ENCODE results near the gene DNAH10.

The DNAH10 gene

GRCh38 chr12:123847876-123848275 is 85.8 kb downstream of the DNAH10 start:
- no peak for TF ChIP-seq EP300 (IDR thresholded peaks at IDR 0.05; ENCODE audit: borderline replicate concordance)
- TF ChIP-seq CEBPB (IDR thresholded peaks at IDR 0.05) = no peak
- no peak for TF ChIP-seq EGR1 (IDR thresholded peaks at IDR 0.05)
- no peak for TF ChIP-seq CREB1 (IDR thresholded peaks at IDR 0.05; ENCODE audit: low read depth)
- no peak for TF ChIP-seq TEAD4 (IDR thresholded peaks at IDR 0.05)
- TF ChIP-seq ZBTB7A (IDR thresholded peaks at IDR 0.05; ENCODE audit: low read depth) = no peak
- TF ChIP-seq YY1 (IDR thresholded peaks at IDR 0.05; ENCODE audit: low read depth) = no peak
- TF ChIP-seq FOXM1 (IDR thresholded peaks at IDR 0.05; ENCODE audit: borderline replicate concordance, low read depth) = no peak
- TF ChIP-seq, protein P1, sequence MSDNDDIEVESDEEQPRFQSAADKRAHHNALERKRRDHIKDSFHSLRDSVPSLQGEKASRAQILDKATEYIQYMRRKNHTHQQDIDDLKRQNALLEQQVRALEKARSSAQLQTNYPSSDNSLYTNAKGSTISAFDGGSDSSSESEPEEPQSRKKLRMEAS (IDR thresholded peaks at IDR 0.05) = no peak
- TF ChIP-seq NFIC (IDR thresholded peaks at IDR 0.05) = no peak
- no peak for TF ChIP-seq RAD21 (IDR thresholded peaks at IDR 0.05; ENCODE audit: low read depth)

DNA sequence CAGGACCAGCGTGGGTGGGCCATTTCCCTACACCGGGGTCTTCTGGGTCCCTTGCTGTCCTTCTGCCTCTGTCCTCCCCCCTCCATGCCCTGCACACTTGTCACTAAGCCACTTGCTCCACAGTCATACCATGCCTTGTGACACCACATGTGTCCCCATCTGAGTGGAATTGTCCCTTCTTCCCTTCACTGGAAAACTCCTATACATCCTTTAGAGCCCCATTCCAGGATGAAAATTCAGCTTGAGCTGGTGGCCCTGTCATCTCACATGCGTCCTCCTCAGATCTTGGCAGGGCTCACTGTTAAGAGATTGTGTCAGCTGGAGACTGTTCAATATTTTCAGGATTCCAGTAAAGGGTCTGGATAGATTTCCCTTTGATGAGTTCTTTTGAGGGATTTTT is 87.4 kb downstream of the DNAH10 start:
- no peak for TF ChIP-seq CREB1 (IDR thresholded peaks at IDR 0.05; ENCODE audit: low read depth)
- no peak for TF ChIP-seq YY1 (IDR thresholded peaks at IDR 0.05; ENCODE audit: low read depth)
- TF ChIP-seq EGR1 (IDR thresholded peaks at IDR 0.05) = no peak
- TF ChIP-seq ZBTB7A (IDR thresholded peaks at IDR 0.05; ENCODE audit: low read depth) = no peak

- TF ChIP-seq NFIC (IDR thresholded peaks at IDR 0.05) (no peak), TAF1 (IDR thresholded peaks at IDR 0.05; ENCODE audit: low read depth) (no peak), EP300 (IDR thresholded peaks at IDR 0.05; ENCODE audit: borderline replicate concordance) (no peak), ZBTB7A (IDR thresholded peaks at IDR 0.05; ENCODE audit: low read depth) (no peak)
These were observed 88.4 kb downstream of the DNAH10 start for GRCh38 chr12:123850246-123851134.

DNA sequence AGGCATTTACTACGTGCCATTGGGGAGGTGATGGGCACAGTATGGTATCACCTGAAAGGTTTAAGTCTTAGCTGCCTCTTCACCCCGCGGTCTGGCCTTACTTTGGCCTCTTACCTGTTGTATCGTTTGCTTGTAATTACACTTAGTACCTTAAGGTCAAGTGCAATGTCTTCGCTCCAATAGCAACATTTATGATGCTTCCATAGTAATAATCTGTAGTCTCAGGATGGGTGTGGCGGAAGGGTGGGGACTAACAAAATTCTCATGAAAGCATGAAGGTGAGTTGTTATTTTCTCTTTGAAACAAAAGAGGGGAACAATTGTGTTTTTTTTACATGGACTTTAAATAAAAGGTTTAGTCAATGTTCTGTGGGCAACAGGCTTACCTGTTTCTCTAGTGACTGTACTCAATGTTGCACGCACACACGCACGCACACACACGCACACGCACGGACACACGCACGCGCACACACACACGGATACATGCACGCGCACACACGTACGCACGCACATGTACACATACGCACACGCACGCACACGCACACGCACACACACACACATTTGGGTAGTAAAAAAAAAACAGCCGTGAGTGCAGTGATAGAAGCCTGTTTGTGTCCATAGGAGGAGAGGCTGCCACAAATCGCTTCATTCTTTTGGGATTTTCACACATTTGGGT is 91.4 kb downstream of the DNAH10 start:
- TF ChIP-seq FOXM1 (IDR thresholded peaks at IDR 0.05; ENCODE audit: borderline replicate concordance, low read depth) = no peak
- TF ChIP-seq, protein P1 (IDR thresholded peaks at IDR 0.05) = no peak
- no peak for TF ChIP-seq REST (IDR thresholded peaks at IDR 0.05; ENCODE audit: low read depth)
- TF ChIP-seq TCF12 (IDR thresholded peaks at IDR 0.05; ENCODE audit: low read depth) = no peak
- no peak for TF ChIP-seq TAF1 (IDR thresholded peaks at IDR 0.05; ENCODE audit: low read depth)
- no peak for TF ChIP-seq ZBTB7A (IDR thresholded peaks at IDR 0.05; ENCODE audit: low read depth)
- no peak for TF ChIP-seq YY1 (IDR thresholded peaks at IDR 0.05; ENCODE audit: low read depth)
- TF ChIP-seq USF1 (IDR thresholded peaks at IDR 0.05) = no peak
- TF ChIP-seq CREB1 (IDR thresholded peaks at IDR 0.05; ENCODE audit: low read depth) = no peak
- TF ChIP-seq TEAD4 (IDR thresholded peaks at IDR 0.05) = no peak
- no peak for TF ChIP-seq NFIC (IDR thresholded peaks at IDR 0.05)
- TF ChIP-seq RAD21 (IDR thresholded peaks at IDR 0.05; ENCODE audit: low read depth) = no peak
- no peak for TF ChIP-seq CEBPB (IDR thresholded peaks at IDR 0.05)

DNA sequence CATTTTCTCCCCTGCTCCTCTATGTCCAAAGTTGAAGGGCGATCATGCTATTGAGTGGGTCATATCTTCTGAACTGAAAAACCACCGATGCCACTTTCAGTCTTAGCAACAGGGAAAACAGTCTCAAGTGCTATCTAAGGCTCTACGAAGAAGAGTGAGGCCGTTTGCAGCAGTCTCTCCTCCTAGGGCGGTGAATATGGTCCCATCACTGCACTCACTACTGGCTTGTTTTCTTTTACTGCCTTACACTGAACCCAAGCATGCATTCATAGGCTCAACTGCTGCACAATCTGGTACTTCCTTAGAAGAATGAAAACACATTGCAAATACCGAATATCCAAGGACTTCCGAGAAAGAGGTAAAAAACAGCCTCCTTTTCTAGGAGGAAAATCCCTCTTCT is 92.1 kb downstream of the DNAH10 start:
- TF ChIP-seq RAD21 (IDR thresholded peaks at IDR 0.05; ENCODE audit: low read depth) = no peak
- TF ChIP-seq TCF12 (IDR thresholded peaks at IDR 0.05; ENCODE audit: low read depth) = no peak
- TF ChIP-seq FOXM1 (IDR thresholded peaks at IDR 0.05; ENCODE audit: borderline replicate concordance, low read depth) = no peak
- TF ChIP-seq YY1 (IDR thresholded peaks at IDR 0.05; ENCODE audit: low read depth) = no peak
- TF ChIP-seq EGR1 (IDR thresholded peaks at IDR 0.05) = no peak
- TF ChIP-seq EP300 (IDR thresholded peaks at IDR 0.05; ENCODE audit: borderline replicate concordance) = no peak
- TF ChIP-seq TAF1 (IDR thresholded peaks at IDR 0.05; ENCODE audit: low read depth) = no peak
- TF ChIP-seq USF1 (IDR thresholded peaks at IDR 0.05) = no peak
- no peak for TF ChIP-seq NFIC (IDR thresholded peaks at IDR 0.05)
- TF ChIP-seq CEBPB (IDR thresholded peaks at IDR 0.05) = no peak
- no peak for TF ChIP-seq TEAD4 (IDR thresholded peaks at IDR 0.05)
- TF ChIP-seq ZBTB7A (IDR thresholded peaks at IDR 0.05; ENCODE audit: low read depth) = no peak
- TF ChIP-seq, protein P1 (IDR thresholded peaks at IDR 0.05) = no peak
- no peak for TF ChIP-seq REST (IDR thresholded peaks at IDR 0.05; ENCODE audit: low read depth)
- no peak for TF ChIP-seq CREB1 (IDR thresholded peaks at IDR 0.05; ENCODE audit: low read depth)

Measured in Ishikawa (cell line).